ENCODE measurements around the gene BTN1A1.
"Not testable (repeated sequence)": the region's sequence is repeated elsewhere in the genome, so short reads cannot be mapped to it uniquely, and the experiment has no call there.

Gene BTN1A1

DNA sequence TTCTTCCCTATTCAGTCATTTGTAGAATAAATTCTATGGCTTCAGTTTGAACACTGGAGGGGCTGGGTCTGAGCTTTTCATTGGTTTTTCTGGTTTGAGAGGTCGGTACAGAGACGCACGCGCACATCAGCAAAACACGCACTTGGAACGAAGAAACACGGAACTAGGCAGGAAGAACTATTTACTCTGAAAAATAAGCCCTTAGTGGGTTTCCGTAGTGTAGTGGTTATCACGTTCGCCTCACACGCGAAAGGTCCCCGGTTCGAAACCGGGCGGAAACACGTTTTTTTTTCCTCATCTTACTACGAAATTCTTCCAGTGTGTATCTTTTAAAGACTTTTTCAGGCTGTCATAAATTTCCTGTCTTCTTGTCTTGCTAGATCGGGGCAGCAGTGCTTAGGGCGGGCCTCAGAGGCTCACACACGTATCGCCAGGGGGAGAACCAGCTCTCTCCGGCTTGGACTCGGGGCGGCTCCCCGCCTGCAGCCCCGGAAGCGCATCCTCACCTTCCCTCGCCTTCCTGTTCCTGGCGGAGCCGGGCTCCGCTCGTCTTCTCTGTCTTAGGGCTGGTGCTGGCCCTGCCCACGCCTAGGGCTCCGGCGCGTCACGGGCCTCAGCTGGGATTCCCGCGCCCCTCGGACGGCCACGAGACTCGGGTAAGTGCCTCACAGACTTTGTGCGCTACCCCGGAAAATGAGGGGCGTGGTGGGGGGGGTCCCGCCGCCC, 37.9 kb downstream of the BTN1A1 start, which contains the start of gene HMGN4:
Gene HMGN4, plus strand, starts transcription at position 521 of the 726 bp plus-strand sequence. CDS start 6,841 bp downstream, outside the sequence.
- peak; percentile 96 for DNase-seq (ENCODE audit: low read depth)

DNA sequence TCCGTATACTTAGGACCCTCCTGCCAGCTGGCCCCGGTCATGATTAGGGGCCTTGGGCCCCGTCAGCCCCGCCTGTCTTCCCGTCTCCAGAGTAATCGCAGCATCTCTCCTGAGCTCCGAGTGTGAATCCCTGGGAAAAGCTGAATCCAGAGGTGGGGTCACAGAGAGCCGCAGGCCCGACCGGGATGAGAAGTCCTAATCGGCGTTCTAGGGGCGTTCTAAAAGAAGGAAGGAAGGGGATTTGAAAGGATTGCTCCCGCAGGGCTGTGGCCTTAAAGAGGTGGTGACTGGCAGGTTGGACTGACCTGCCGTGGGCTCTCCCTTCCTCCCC, 38.4 kb downstream of the BTN1A1 start:
- peak; percentile 17 for DNase-seq (ENCODE audit: low read depth)

DNA sequence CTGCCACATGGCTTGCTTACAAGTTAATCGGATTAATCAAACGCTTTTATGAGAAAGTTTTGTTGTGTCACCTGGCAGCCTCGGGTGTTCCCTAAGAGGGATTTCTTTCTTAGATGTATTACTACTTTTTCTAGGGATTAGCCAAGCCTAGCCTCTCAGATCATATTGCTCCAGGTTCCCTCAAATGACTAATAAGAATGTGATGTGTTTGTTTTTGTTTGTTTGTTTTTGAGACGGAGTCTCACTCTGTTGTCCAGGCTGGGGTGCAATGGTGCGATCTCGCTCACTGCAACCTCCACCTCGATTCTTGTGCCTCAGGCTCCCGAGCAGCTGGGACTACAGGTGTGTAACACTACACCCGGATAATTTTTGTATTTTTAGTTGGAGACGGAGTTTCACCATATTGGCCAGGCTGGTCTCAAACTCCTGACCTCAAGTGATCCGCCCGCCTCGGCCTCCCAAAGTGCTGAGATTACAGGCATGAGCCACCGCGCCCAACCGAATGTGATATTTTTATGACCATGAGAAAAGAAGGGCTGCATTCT, 39.0 kb downstream of the BTN1A1 start:
- DNase-seq (ENCODE audit: low read depth), result no peak

DNA sequence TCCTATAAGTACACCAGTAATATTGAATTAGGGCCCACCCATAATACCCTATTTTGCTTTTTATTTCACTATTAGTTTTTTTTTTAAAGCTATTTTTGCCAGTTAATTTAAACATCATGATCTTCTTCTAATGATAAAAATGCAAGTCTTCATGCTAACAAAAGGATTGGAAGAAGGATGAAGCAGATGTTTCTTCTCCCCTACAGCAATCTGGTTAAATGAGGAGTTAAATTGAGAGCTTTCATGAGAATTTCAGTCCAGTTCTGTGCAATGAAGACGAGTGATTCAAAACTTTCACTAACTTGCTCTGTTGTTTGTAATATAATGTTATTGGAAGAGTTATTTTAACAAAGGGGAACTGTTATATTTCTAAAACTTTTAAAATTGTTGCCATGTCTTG, 41.5 kb downstream of the BTN1A1 start:
- DNase-seq (ENCODE audit: low read depth), result no peak

DNA sequence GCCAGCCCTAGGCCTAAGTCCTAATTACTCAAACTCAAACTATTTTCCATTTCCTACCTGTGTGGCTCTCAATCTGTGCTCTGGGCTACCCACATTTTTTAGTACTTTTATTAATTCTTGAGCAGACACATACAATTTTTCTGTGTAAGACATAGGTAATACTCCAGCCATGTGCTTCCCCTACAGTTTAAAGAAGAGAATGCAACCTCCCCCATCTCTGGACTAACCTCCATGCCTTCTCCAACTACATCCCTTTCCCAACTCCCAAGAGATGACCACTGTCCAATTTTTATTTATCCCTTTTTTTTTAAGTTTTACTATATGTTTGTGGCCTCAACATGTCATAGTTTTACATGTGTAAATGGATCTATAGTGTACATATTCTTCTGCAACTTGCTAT, 43.9 kb downstream of the BTN1A1 start:
- no peak for DNase-seq (ENCODE audit: low read depth)

DNA sequence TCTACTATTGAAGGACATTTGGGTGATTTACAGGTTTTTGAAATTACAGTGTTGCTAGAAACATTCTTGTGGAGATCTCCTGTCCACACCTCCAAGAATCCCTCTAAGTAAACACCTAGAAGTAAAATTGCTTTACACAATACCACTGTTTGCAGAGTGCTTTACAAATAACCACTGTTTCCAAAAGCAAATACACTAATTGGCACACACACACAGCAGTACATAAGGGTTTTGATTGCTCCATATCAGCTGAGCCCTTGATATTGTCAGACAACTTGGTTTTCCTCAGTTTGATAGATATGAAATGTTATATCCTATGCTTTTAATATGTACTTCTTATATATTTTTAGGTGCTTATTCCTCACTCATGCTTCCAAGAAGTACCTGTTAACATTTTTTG, 44.4 kb downstream of the BTN1A1 start:
- no peak for DNase-seq (ENCODE audit: low read depth)

DNA sequence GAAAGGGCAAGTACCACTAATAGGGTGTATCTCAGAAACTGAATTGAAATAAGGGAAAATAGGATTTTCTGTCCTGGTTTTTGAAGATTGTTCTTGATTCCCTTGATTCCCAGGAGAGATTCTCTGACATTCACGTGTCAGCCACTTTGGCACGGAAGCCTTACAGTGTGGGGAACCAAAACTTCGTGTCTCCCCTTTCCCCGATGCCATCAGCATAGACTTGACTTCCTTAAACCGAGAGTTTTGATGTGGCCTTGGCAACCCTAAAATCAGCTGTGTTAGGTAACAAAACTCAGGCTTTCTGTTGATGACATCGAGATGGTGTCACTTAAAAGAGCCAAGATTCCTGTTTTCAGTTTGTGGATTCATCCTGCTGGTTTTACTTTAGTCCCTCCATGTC, 45.5 kb downstream of the BTN1A1 start:
- DNase-seq (ENCODE audit: low read depth), result no peak

DNA sequence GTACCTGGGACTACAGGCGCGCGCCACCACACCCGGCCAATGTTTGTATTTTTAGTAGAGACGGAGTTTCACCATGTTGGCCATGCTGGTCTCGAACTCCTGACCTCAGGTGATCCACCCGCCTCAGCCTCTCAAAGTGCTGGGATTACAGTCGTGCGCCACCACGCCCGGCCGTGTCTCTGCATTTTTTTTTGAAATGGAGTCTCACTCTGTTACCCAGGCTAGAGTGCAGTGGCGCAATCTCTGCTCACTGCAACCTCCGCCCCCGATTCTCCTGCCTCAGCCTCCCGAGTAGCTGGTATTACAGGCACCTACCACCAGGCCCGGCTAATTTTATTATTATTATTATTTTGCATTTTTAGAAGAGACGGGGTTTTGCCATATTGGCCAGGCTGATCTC, 47.3 kb downstream of the BTN1A1 start:
- DNase-seq (ENCODE audit: low read depth), result not testable (repeated sequence)

DNA sequence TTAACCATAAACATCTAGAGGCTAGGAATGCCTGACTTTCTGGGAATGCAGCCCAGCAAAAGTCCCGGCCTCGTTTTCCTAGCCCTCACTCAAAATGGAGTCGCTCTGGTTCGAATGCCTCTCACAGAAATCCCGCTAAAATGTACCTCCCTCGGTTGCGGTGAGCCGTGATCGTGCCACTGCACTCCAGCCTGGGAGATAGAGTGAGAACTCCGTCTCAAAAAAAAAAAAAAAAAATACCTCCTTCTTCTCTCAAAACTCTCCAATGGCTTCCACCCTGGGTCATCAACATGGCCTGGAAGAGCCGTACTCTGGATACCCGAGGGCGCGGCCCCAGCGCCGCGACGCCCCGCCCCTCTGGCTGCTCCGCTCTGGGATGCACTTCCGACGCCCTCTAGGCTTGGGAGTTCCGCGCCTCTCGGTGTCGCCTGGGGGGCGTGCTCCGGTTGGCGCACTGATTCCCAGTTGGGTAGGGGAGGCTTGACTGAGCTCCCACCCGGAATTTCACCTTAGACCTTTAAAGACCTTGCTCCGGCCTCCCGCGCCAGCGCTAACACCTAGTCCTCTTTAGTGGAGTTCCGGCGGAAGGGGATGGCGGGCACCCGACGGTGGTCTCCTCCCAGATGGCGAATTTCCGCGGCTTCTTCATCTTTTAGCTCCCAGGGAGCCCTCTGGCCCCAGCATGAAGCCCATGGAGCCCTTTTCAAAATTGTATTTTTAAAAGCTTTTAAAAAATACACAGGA, 50.3 kb downstream of the BTN1A1 start:
- no peak for DNase-seq (ENCODE audit: low read depth)

DNA sequence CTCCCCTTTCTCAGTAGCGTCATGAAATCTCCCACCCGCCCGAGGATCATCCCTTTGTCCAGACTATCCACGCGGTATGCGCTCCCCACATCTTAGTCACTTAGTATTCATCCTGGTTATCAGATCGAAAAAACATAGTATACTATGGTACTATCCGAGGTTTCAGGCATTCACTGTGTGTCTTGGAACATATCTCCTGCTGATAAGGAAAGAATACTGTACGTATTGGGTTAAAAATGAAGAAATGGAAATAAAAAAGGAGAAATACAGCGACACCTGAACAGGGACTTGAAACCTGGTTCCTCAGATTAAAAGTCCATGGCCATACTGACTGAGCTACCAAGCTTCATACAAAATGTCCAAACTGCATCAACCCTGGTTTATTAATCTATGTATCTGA, 52.1 kb downstream of the BTN1A1 start:
- no peak for DNase-seq (ENCODE audit: low read depth)

DNA sequence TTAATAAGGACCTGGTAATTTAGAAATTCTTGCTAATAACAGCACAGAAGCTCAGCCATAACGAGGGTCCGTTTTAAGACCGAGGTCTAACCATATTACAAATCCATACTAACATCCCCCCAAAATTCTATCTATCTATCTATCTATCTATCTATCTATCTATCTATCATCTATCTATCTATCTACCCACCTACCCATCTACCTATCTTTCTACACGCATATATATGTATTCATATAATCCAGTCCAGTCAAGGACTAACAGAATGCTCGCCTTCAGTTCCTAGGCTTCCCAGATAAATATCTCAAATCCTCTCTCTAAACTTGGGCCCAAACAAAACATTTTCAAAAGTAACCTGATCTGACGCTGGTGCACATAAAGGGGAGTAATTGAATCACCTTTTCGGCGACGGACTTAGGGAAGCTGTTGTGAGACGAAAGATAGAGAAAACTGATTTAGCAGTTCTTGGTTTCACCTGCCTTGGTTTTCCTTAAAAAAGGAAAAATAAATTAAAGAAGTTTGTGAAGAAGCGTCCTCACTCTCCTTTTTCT, 52.6 kb downstream of the BTN1A1 start:
- no peak for DNase-seq (ENCODE audit: low read depth)

DNA sequence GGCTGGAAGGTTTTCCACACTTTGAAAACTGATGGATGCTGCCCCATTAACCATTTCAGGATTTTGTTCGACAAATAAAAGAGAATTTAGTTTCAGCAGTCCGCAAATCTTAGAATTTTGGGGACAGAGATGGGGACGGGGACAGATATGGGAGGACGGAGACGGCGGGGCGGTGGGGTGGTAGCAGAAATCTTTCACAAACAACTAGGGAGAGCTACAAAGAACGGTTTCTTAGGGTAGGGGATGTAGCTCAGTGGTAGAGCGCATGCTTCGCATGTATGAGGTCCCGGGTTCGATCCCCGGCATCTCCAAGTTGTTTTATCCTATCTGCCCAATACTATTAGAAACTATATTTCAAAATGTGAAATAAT, 53.1 kb downstream of the BTN1A1 start:
- no peak for DNase-seq (ENCODE audit: low read depth)

DNA sequence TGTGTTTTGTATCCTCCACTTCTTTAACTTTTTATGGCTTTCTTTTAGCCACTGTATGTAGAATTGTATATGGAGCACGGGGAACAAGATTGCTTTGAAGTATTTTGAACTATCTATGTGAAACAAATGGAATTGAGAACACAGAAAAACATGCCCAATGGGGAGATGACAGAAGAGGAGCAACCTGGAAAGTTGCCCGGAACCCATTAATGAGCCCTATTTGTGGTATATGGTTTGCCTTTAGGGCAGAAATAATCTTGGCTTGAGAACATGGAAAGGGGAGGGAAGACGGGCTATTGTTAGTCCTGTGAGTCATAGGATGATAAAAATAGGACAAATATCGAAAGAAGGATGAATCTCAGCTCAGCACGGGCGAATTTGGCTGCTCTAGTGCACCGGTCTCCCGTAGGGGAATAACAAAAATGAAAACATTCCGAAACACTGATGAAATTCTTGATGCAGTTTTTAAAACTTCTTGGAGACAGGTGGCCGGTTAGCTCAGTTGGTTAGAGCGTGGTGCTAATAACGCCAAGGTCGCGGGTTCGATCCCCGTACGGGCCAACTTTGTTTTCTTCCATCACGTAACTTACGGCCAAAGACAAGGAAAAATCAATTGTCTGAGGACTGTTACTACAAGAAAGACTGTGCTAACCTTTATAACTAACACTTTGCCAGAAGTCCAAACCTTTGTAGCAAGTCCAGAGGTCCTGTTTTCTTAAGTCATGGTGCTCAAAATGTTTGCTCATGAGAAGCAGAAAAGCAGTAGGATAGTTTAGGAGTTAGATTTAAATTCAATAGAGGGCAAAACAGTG, 53.7 kb downstream of the BTN1A1 start:
- DNase-seq (ENCODE audit: low read depth), result no peak

DNA sequence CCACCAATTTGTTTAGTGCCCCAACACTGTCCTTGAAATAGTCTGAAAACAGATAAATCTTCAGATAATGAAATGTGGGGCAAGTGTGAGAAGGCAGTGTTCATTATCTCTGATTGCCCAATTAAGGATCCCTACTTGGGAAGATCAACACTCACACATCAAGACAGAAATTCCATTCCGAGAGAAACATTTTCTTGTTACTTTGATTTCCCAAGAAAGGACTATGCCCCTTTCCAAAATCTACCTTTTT, 54.3 kb downstream of the BTN1A1 start:
- DNase-seq (ENCODE audit: low read depth), result no peak

DNA sequence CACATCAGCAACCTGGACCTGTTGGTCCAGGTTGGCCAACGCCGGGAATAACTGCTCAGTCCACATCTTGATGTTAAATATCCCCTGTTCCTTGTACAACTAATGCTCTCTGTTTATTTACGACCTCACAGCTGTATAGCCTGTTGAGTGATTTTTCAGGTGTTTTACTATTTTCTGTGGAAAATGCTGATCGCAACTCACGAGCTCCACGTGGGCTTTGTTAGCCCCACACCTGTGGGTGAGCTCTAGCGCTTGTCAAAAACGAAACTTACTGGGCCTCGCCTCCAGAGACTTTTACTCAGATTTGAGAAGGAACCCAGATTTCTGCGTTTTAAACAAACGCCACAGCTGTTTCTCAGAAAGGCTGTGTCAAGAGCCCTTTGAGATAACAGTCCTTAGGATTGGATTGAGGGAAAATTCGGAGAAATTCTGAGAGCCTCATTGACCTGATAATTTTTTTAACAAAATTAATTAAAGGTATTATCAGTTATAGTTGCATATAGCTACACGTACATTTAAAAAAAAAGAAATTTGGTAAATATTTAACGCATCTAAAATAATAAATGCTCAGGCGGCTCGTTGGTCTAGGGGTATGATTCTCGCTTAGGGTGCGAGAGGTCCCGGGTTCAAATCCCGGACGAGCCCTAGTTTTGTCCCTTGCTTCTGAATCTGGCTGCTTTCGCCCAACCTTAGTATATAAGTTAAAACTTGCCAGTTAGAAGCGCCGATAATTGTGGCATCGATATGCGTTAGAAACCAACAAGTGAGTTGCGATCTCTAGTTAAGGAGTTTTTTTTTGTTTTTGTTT, 54.8 kb downstream of the BTN1A1 start:
- DNase-seq (ENCODE audit: low read depth), result no peak

DNA sequence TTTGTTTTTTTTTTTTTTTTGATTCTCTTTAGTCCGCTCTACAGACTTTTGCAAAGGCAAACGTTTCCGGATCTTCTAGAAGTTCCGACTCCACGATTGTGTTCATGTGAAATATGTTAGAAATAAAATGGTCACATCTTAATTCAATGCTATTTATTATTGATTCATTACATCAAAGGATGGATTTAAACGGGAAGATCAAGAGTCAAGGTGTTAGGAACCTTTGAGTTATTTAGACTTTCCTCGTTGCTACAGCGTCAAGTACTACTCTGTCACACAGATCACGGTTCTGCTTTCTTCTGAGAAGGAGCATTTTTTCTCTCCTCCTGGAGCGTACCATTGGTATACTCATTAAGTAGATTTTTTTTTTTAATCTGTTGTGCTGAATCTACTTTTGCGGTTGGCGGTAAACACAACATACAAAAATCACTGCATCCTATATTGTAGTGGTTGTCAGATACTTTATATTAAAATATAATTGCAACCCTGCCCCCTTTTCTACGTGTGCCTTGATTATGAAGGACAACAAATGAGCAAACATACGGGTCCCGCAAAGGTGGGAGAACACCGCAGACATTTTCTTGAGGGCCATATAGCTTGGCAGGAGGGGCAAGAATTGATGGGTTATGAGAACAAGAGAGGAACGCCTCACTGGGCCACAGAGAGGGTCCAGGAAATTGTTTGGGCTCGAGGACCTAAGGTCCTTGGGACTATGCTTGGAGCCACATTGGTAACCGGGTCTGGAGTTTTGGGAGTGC, 55.6 kb downstream of the BTN1A1 start:
- no peak for DNase-seq (ENCODE audit: low read depth)

DNA sequence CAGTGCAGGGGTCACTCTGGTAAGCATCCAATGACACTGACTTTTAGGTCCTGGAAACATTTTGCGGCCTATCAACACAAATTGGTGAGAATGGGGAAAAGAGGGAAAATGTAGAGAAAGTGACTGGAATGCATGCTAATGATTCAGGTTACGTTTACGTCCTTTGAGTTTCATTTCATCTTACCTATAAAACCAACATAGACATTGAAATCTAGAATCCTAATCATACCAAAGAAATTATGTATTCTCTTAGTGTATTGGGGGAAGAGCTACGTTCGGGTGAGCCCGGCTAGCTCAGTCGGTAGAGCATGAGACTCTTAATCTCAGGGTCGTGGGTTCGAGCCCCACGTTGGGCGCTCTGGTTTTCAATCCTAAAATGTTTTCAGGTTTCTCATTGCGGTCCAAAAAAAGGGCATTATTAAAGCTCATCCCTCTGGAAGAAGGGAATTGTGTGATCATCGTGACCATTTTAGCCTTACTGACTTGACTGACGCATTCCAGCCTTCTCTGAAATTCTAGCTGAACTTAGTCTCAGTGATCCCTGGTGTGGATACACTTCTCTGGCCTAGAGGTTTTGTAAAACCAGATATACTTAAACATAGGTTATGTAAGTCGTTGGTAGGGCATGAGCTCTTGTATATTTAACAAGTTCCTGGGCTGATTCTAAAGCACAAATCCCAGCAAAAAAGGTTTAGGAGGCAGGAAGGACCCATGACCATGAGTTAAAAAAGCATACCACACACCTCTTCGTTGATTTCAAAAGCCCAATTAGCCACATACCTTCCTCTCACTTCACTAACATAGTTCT, 56.4 kb downstream of the BTN1A1 start:
- peak; percentile 95 for DNase-seq (ENCODE audit: low read depth)

Measured in HS-27A (cell line).